ENCODE data around the gene SCIMP.

- no peak for TF ChIP-seq POLR2A (IDR thresholded peaks at IDR 0.05)
- TF ChIP-seq, protein P1, sequence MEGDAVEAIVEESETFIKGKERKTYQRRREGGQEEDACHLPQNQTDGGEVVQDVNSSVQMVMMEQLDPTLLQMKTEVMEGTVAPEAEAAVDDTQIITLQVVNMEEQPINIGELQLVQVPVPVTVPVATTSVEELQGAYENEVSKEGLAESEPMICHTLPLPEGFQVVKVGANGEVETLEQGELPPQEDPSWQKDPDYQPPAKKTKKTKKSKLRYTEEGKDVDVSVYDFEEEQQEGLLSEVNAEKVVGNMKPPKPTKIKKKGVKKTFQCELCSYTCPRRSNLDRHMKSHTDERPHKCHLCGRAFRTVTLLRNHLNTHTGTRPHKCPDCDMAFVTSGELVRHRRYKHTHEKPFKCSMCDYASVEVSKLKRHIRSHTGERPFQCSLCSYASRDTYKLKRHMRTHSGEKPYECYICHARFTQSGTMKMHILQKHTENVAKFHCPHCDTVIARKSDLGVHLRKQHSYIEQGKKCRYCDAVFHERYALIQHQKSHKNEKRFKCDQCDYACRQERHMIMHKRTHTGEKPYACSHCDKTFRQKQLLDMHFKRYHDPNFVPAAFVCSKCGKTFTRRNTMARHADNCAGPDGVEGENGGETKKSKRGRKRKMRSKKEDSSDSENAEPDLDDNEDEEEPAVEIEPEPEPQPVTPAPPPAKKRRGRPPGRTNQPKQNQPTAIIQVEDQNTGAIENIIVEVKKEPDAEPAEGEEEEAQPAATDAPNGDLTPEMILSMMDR (IDR thresholded peaks at IDR 0.05), result no peak
Measured at GRCh38 chr17:5181509-5182305, 53.0 kb downstream of the SCIMP start.
